ENCODE measurements around the gene PAX8.

Gene PAX8

DNA sequence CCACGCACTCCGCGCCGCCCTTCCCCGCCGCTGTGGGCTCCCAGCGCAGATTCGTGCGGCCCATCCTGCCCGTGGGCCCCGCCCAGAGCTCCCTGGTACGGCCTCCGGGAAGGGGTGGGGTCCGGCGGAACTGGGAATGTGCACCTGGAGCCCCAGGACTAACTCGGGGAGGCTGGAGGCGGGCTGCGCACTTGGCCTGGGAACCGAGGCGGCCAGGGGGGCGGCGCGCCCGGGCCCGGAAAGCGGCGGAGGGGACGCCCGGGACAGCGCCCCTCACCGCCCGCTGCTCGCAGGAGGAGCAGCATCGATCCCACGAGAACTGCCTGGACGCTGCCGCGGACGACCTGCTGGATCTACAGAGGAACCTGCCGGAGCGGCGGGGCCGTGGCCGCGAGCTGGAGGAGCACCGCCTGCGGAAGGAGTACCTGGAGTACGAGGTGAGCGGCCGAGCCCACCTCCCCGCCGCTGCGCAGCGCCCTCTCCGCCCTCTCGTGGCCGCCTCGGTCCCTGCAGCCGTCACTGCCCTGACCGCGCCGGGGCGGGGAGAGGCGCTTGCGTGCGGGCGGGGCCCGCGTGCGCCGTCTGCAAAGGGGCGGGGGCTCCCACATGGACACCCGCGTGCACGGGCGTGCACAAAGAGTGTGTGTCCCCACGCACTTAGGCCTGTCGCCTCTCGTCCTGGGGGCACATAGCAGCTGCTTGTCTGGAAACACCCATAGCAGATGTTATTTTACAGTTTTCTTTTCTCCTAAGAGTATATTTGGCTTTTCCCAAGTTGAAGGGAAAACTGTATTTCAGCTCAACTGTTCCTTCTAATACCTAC lies 79.7 kb downstream of the PAX8 start:
- TF ChIP-seq, protein P1, sequence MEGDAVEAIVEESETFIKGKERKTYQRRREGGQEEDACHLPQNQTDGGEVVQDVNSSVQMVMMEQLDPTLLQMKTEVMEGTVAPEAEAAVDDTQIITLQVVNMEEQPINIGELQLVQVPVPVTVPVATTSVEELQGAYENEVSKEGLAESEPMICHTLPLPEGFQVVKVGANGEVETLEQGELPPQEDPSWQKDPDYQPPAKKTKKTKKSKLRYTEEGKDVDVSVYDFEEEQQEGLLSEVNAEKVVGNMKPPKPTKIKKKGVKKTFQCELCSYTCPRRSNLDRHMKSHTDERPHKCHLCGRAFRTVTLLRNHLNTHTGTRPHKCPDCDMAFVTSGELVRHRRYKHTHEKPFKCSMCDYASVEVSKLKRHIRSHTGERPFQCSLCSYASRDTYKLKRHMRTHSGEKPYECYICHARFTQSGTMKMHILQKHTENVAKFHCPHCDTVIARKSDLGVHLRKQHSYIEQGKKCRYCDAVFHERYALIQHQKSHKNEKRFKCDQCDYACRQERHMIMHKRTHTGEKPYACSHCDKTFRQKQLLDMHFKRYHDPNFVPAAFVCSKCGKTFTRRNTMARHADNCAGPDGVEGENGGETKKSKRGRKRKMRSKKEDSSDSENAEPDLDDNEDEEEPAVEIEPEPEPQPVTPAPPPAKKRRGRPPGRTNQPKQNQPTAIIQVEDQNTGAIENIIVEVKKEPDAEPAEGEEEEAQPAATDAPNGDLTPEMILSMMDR (IDR thresholded peaks at IDR 0.05; ENCODE audit: insufficient read depth, low read depth, low read length, missing control alignments), result peak; percentile 53
- DNase-seq (ENCODE audit: low read depth), result peak; percentile 88
- H3K4me3 ChIP-seq (ENCODE audit: low read length), result peak overlapping the region; percentile 56

DNA sequence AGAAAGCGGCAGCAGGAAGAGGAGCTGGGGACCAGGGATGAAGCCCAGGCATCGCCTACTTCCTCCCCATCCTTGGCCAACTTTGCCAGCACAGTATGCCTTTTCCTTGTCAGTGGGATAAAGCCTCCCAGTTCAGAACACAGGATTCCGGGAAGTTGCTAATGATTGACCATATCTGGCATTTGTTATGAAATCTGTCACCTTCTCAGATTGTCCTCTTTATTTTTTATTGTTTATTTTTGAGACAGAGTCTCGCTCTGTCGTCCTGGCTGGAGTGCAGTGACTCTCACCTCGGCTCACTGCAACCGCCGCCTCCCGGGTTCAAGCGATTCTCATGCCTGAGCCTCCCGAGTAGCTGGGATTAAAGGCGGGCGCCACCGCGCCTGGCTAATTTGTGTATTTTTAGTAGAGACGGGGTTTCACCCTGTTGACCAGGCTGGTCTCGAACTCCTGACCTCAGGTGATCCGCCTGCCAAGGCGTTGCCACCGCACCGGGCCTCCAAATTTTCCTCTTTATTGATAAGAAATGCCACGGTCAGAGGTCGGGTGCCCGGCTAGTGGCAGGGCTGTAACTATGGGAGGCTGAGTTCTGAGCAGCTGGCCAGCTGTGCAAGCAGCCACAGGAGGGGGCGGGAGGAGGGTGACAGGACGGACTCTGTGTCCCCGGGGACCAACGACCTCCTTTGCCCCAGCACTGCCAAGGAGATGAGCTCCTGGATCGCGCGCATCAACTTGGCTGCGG lies 80.5 kb downstream of the PAX8 start:
- DNase-seq (ENCODE audit: low read depth), result no peak
- TF ChIP-seq, protein P1 (IDR thresholded peaks at IDR 0.05; ENCODE audit: insufficient read depth, low read depth, low read length, missing control alignments), result no peak
- H3K4me3 ChIP-seq (ENCODE audit: low read length), result peak overlapping the region; percentile 56

DNA sequence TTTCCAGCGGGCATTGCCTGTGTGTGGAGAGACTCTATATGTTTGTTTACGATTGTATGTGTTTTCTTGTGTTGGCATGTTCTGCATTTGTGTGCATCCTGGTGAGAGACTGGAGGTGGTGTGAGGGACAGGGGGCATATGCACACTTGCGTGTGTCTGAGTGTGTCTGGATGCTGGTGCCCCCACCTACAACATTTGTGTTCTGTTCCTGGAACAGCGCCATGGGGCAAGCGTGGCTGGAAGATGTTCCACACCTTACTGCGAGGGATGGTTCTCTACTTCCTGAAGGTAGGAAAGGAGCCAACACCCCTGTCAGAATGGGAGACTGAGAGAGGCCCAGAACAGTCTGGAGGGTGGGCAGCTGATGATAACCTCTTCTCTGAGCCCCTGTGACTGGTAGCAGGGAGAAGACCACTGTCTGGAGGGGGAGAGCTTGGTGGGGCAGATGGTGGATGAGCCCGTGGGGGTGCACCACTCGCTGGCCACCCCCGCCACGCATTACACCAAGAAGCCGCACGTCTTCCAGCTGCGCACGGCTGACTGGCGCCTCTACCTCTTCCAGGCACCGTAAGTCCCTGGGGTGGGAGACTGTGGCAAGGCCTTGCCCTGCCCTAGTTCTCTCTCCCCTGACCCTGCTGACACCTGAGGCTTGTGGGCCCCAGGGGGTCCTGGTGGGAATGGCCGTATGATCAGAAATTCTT lies 81.2 kb downstream of the PAX8 start:
- DNase-seq (ENCODE audit: low read depth), result no peak
- TF ChIP-seq, protein P1 (IDR thresholded peaks at IDR 0.05; ENCODE audit: insufficient read depth, low read depth, low read length, missing control alignments), result no peak
- H3K4me3 ChIP-seq (ENCODE audit: low read length), result no peak overlapping the region

DNA sequence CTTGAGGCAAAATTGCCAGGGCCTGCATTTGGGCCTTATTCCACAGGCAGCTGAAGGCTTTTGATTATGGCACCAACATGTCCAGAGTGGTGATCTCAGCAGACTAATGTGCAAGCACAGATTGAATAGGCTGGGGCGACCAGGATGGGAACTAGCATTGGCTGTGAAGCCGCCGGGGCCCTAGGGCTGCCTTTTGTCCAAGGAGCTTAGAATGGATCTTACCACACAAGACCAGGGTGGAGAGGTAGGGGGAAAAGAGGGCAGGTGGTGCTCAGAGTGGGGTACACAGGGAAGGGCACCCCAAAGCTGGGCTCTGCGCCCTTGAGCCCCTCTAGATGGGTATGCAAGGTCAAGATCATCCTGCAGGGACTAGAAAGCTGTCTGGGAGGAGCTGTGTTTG lies 81.9 kb downstream of the PAX8 start:
- H3K4me3 ChIP-seq (ENCODE audit: low read length), result no peak overlapping the region
- DNase-seq (ENCODE audit: low read depth), result no peak
- TF ChIP-seq, protein P1 (IDR thresholded peaks at IDR 0.05; ENCODE audit: insufficient read depth, low read depth, low read length, missing control alignments), result no peak

DNA sequence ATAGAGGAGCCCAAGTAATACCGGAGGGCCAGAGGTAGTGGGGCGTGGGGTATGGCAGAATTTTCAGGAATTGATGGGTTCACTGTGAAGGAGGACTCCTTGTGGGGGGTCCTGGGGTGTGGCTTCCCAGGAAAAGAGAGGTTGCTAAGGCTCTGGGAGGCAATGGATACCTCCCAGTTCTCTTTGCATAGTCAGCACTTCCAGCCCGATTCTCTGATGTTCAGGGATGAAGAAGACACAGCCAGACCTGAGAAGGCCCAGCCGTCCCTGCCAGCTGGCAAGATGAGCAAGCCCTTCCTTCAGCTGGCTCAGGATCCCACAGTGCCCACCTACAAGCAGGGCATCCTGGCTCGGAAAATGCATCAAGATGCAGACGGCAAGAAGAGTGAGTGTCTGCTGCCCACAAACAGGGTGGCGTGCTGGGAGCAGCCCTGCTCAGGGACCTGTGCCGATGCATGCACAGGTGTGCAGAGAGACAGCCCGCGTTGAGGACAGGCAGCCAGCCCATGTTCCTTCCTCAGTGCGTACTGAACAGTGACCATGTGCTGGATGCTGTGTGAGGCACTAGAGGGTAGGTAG lies 82.7 kb downstream of the PAX8 start:
- no peak for DNase-seq (ENCODE audit: low read depth)
- TF ChIP-seq, protein P1 (IDR thresholded peaks at IDR 0.05; ENCODE audit: insufficient read depth, low read depth, low read length, missing control alignments), result no peak
- no peak overlapping the region for H3K4me3 ChIP-seq (ENCODE audit: low read length)

DNA sequence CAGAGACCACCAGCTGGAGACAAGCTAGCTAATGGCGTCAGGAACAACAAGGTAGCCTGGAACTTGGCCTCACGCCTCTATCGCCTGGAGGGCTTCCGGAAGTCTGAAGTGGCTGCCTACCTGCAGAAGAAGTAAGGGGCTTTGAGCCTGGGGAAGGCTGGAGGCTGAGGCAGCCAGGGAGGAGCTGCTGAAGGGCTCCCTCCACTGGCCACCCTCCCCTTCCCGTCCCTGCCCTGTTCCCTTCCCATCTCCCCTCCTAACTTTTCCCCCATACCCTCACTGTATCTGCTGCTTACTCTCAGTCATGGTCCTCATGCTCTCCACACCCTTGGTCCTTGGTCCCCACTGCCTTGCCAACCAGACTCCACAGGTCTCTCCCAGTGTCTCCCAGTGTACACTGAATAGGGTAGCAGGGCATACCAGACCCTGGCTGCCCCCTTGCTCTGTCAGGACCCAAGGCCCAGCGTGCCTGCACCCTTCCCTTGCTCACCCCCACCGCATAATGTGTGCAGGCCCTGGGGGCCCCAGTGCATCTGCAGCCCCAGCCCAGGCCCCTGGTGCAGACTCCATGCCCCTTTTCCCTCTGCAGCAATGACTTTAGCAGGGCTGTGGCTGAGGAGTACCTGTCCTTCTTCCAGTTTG lies 86.1 kb downstream of the PAX8 start:
- TF ChIP-seq, protein P1 (IDR thresholded peaks at IDR 0.05; ENCODE audit: insufficient read depth, low read depth, low read length, missing control alignments), result no peak
- DNase-seq (ENCODE audit: low read depth), result no peak
- no peak overlapping the region for H3K4me3 ChIP-seq (ENCODE audit: low read length)
